ENCODE measurements around the gene XPO5. TPM values are rescaled to one million over a fixed set of nuclear protein-coding genes. Genes with fewer than 3 reads are reported as not detected.

Gene XPO5
- total RNA-seq = 10 to 100 TPM; 24.0 to 30.4 (median 27.3) TPM

GRCh38 chr6:43575772-43576551 lies at the start of gene XPO5, which contains the start of gene POLH:
Gene XPO5, minus strand, starts transcription at chr6:43576038. Its CDS starts 174 bp downstream, at chr6:43575864.
Gene POLH, plus strand, starts transcription at chr6:43576185. Its CDS starts 6,135 bp downstream, at chr6:43582320.
- peak; percentile 87 to 97 for DNase-seq (ENCODE audit: low spot score in 2 of 2)
- peak in 1 of 2 donors; percentile 25 for TF ChIP-seq POLR2A (IDR thresholded peaks at IDR 0.05)
- TF ChIP-seq CTCF (IDR thresholded peaks at IDR 0.05) = no peak
- 0 to 1% methylated on average over 22 to 50 of the region's 76 CpGs for WGBS, 2 donors
- peak within 1 kb of the TSS; percentile 81 for H3K4me3 ChIP-seq (ENCODE audit: low read depth, poor library complexity, severe bottlenecking)
- intact Hi-C loops (cut with DNase I; ENCODE audit: low total_unique reads) = no loop called here

- TF ChIP-seq POLR2A (IDR thresholded peaks at IDR 0.05) (no peak), CTCF (IDR thresholded peaks at IDR 0.05) (no peak)
- 94 to 95% methylated on average over 16 of the region's 16 CpGs for WGBS, 2 donors
- intact Hi-C loops (cut with DNase I; ENCODE audit: low total_unique reads) = no loop called here
- no peak overlapping the region for H3K4me3 ChIP-seq (ENCODE audit: low read depth, poor library complexity, severe bottlenecking)
- DNase-seq (ENCODE audit: low spot score in 2 of 2) = peak in 1 of 2 donors; percentile 84
Observed at GRCh38 chr6:43625393-43625992, 49.7 kb upstream of the XPO5 start.

- intact Hi-C loops (cut with DNase I; ENCODE audit: low total_unique reads) = no loop called here
- 77 to 86% methylated on average over 7 of the region's 7 CpGs for WGBS, 2 donors
- peak in 1 of 2 donors; percentile 84 for DNase-seq (ENCODE audit: low spot score in 2 of 2)
- no peak overlapping the region for H3K4me3 ChIP-seq (ENCODE audit: low read depth, poor library complexity, severe bottlenecking)
- no peak for TF ChIP-seq CTCF (IDR thresholded peaks at IDR 0.05)
- no peak for TF ChIP-seq POLR2A (IDR thresholded peaks at IDR 0.05)
Observed at GRCh38 chr6:43624786-43625288, 49.0 kb upstream of the XPO5 start.

GRCh38 chr6:43623880-43624785 lies 48.3 kb upstream of the XPO5 start:
- 84 to 94% methylated on average over 11 to 12 of the region's 12 CpGs for WGBS, 2 donors
- intact Hi-C loops (cut with DNase I; ENCODE audit: low total_unique reads) = no loop called here

More at GRCh38 chr6:43623880-43624785, 48.3 kb upstream of the XPO5 start:
- TF ChIP-seq POLR2A (IDR thresholded peaks at IDR 0.05) = no peak
- TF ChIP-seq CTCF (IDR thresholded peaks at IDR 0.05) = no peak
- peak in 1 of 2 donors; percentile 67 for DNase-seq (ENCODE audit: low spot score in 2 of 2)
- no peak overlapping the region for H3K4me3 ChIP-seq (ENCODE audit: low read depth, poor library complexity, severe bottlenecking)

Data from lower leg skin (tissue), 4 donors.